Stimulated activated effector memory CD8-positive, alpha-beta T cell treated with anti-CD3 and anti-CD28 coated beads, Interleukin-12 subunit alpha, Interleukin-12 subunit beta, amount 100 ng/mL, for 72 hours (primary cell): ENCODE results near the gene MACROD2.

Experiments
- ATAC-seq: fragments of 150-1000 bp; cut with Tn5 transposase; 2 replicates; pipeline ENCODE4 v1.10.0; 2021
- DNase-seq, 2 donors: peaks; one replicate each; pipeline ENCODE4 v3.0.0; 2021 to 2022; ENCODE audit warnings: low spot score in 2 of 2
- H3K27ac Mint-ChIP-seq: one replicate; pipeline ENCODE4 v1.8.0; 2022; ENCODE audit warnings: mild to moderate bottlenecking, mixed read lengths
- H3K36me3 Mint-ChIP-seq: one replicate; pipeline ENCODE4 v1.8.0; 2022; ENCODE audit warnings: mild to moderate bottlenecking, mixed read lengths
- H3K4me1 Mint-ChIP-seq: one replicate; pipeline ENCODE4 v1.8.0; 2022; ENCODE audit warnings: mixed read lengths
- H3K4me3 Mint-ChIP-seq: one replicate; pipeline ENCODE4 v1.8.0; 2022; ENCODE audit warnings: mild to moderate bottlenecking, mixed read lengths
- H3K9me3 Mint-ChIP-seq: one replicate; pipeline ENCODE4 v1.8.0; 2022; ENCODE audit warnings: mixed read lengths

The MACROD2 gene

DNA sequence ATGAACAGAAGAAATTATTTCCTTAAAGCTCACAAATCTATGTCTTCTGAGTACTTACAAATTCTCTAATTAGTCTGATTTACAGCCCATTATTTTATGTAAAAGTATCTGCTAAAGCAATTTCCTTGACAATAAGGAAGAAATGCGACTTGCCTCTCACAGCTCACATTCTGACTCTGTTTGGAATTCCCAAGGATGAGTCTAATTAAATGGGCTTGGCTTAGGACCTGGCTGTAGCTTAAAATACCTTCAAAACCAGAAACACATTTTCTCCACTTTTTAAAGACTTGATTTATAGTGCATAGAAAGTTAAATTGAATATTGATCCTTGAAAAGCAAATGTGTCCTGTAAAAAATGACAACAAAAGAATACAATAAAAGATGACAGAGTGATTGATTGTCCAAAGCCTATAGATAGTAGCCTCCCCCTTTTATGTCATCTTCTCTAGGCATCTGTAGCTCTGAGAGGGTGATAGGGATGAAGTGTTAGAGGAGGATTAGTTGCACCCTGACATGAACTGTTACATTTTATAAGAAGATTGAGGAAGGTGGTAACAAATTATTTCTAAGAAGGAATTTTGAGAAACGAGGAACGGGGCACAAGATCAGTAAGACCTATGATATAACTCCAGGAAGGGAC, 118.9 kb downstream of the MACROD2 start:
- no peak overlapping the region for H3K4me3 Mint-ChIP-seq
- ATAC-seq (no peak), DNase-seq (no peak)
- no peak overlapping the region for H3K27ac Mint-ChIP-seq
- H3K36me3 Mint-ChIP-seq: no peaks in the 10 kb centered on the region
- no peaks in the 10 kb centered on the region for H3K4me1 Mint-ChIP-seq
- H3K9me3 Mint-ChIP-seq: peaks cover 12% of the 10 kb centered on the region

- no peak for DNase-seq
- Mint-ChIP-seq H3K4me3 (no peak overlapping the region), H3K9me3 (peaks cover 8% of the 10 kb centered on the region), H3K4me1 (no peaks in the 10 kb centered on the region), H3K36me3 (no peaks in the 10 kb centered on the region), H3K27ac (no peak overlapping the region)
- no peak for ATAC-seq
Measured at GRCh38 chr20:14116037-14116436, 120.7 kb downstream of the MACROD2 start.

DNA sequence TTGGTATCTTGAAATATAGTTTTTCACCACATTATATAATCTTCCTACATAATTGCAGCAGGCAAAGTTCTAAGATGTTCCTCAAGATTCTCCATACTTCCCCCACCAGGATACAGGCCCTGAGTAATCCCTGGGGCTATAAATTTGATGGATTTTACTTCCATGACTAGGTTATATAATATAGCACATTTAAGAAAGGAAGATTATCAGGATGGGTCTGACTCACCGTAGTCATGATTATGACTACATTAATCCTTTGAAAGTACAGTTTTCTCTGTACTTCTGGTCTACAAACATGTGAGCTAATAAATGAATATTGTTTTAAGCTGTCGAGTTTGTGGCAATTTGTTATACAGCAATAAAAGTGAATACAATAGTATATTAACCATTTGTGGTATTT, 122.5 kb downstream of the MACROD2 start:
- H3K9me3 Mint-ChIP-seq: peaks cover 3% of the 10 kb centered on the region
- DNase-seq (no peak), ATAC-seq (no peak)
- no peak overlapping the region for H3K4me3 Mint-ChIP-seq
- no peaks in the 10 kb centered on the region for H3K36me3 Mint-ChIP-seq
- H3K4me1 Mint-ChIP-seq: no peaks in the 10 kb centered on the region
- H3K27ac Mint-ChIP-seq: no peak overlapping the region

- Mint-ChIP-seq H3K4me1 (no peaks in the 10 kb centered on the region), H3K36me3 (no peaks in the 10 kb centered on the region), H3K4me3 (no peak overlapping the region), H3K27ac (no peak overlapping the region), H3K9me3 (peaks cover 8% of the 10 kb centered on the region)
- ATAC-seq: no peak
- DNase-seq: no peak
Measured at GRCh38 chr20:14126856-14127255, 131.5 kb downstream of the MACROD2 start.

- no peak overlapping the region for H3K27ac Mint-ChIP-seq
- no peaks in the 10 kb centered on the region for H3K36me3 Mint-ChIP-seq
- no peaks in the 10 kb centered on the region for H3K4me1 Mint-ChIP-seq
- peaks cover 8% of the 10 kb centered on the region for H3K9me3 Mint-ChIP-seq
- DNase-seq: no peak
- ATAC-seq: no peak
- no peak overlapping the region for H3K4me3 Mint-ChIP-seq
Measured at GRCh38 chr20:14127514-14128223, 132.4 kb downstream of the MACROD2 start.

GRCh38 chr20:14134004-14134403, 138.7 kb downstream of the MACROD2 start:
- H3K27ac Mint-ChIP-seq: no peak overlapping the region
- peaks cover 2% of the 10 kb centered on the region for H3K9me3 Mint-ChIP-seq
- H3K4me1 Mint-ChIP-seq: no peaks in the 10 kb centered on the region
- DNase-seq (no peak), ATAC-seq (no peak)
- no peaks in the 10 kb centered on the region for H3K36me3 Mint-ChIP-seq
- no peak overlapping the region for H3K4me3 Mint-ChIP-seq

GRCh38 chr20:14142171-14142570, 146.9 kb downstream of the MACROD2 start:
- ATAC-seq: no peak
- no peak overlapping the region for H3K4me3 Mint-ChIP-seq
- H3K36me3 Mint-ChIP-seq: no peaks in the 10 kb centered on the region
- no peak for DNase-seq
- no peak overlapping the region for H3K27ac Mint-ChIP-seq
- H3K9me3 Mint-ChIP-seq: no peaks in the 10 kb centered on the region
- H3K4me1 Mint-ChIP-seq: no peaks in the 10 kb centered on the region

DNA sequence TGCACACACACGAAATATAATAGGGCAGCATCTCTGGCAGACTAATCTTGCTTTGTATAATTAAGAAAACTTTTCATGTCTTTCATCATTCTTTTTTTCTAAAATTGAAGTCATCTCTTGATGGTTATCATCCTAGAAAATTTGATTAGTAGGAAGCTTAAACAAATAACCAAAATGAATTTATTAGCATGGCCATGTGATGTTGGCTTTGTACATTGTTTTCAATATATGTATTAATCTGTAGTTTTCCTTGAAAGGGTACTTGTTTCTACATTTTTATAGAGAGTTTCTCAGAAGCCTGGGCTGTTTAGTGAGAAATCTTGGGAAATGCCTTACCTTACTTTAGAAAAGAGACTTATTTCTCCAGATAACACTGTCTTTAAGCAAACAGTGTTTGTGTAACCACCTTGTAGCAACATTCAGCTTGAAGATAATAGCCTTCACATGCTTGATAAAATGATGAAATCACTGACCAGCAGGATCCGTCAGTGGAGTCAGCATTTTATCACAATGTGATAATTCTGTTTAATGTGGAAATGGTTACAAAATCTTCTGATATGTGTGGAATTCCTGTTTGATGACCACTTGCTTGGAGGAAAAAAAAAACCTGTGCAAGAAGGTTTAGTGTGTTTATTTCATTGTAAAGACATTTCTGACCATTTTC, 147.8 kb downstream of the MACROD2 start:
- DNase-seq (no peak), ATAC-seq (no peak)
- Mint-ChIP-seq H3K4me3 (no peak overlapping the region), H3K27ac (no peak overlapping the region), H3K36me3 (no peaks in the 10 kb centered on the region), H3K9me3 (peaks cover 2% of the 10 kb centered on the region), H3K4me1 (no peaks in the 10 kb centered on the region)

DNA sequence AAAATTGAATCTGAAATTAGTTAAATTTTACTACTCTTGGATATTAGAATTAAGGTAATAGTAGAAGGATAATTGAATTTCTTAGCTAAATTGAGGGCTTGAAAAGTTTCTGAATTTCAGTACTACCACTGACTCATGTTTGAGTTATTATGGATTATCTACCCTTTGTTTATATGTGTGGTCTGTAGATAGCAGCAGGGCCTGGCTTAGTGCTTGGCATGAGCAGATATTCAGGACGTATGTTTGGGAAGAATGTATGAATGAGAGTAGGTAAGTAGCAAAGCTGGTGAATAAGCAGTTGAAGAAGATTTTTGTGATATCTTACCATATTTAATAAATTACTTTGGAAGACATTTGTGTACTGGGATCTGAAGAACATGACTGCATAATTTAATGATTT, 152.7 kb downstream of the MACROD2 start:
- no peak overlapping the region for H3K4me3 Mint-ChIP-seq
- no peaks in the 10 kb centered on the region for H3K36me3 Mint-ChIP-seq
- H3K4me1 Mint-ChIP-seq: no peaks in the 10 kb centered on the region
- peaks cover 10% of the 10 kb centered on the region for H3K9me3 Mint-ChIP-seq
- no peak for ATAC-seq
- H3K27ac Mint-ChIP-seq: no peak overlapping the region
- DNase-seq: no peak

DNA sequence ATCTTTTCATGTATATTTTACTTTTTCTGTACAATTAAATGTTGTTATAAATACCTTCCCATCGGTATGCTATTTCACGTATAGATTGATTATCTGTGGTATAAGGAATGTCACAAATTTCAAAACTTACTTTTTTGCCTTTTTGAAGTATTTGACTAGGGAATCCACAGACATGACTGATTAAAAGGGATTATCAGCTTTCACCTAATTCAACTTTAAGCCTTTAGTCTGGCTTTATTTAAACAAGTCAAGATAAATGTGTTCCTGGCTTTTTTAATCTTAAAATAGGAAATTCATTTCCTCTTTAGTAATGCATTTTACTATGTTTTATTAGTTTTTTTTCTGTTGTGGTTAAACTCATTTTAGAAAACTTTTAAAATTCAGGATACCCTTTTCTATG, 160.0 kb downstream of the MACROD2 start:
- Mint-ChIP-seq H3K4me1 (no peaks in the 10 kb centered on the region), H3K27ac (no peak overlapping the region), H3K4me3 (no peak overlapping the region), H3K36me3 (no peaks in the 10 kb centered on the region), H3K9me3 (peaks cover 15% of the 10 kb centered on the region)
- DNase-seq (no peak), ATAC-seq (no peak)

GRCh38 chr20:14178528-14178927, 183.2 kb downstream of the MACROD2 start:
- peaks cover 24% of the 10 kb centered on the region for H3K9me3 Mint-ChIP-seq
- H3K36me3 Mint-ChIP-seq: no peaks in the 10 kb centered on the region
- ATAC-seq (no peak), DNase-seq (no peak)
- H3K27ac Mint-ChIP-seq: no peak overlapping the region
- H3K4me1 Mint-ChIP-seq: no peaks in the 10 kb centered on the region
- no peak overlapping the region for H3K4me3 Mint-ChIP-seq

- no peak overlapping the region for H3K4me3 Mint-ChIP-seq
- no peak for ATAC-seq
- no peak overlapping the region for H3K27ac Mint-ChIP-seq
- no peaks in the 10 kb centered on the region for H3K36me3 Mint-ChIP-seq
- no peak for DNase-seq
- no peaks in the 10 kb centered on the region for H3K4me1 Mint-ChIP-seq
- H3K9me3 Mint-ChIP-seq: peaks cover 20% of the 10 kb centered on the region
Measured at GRCh38 chr20:14178952-14179351, 183.6 kb downstream of the MACROD2 start.

DNA sequence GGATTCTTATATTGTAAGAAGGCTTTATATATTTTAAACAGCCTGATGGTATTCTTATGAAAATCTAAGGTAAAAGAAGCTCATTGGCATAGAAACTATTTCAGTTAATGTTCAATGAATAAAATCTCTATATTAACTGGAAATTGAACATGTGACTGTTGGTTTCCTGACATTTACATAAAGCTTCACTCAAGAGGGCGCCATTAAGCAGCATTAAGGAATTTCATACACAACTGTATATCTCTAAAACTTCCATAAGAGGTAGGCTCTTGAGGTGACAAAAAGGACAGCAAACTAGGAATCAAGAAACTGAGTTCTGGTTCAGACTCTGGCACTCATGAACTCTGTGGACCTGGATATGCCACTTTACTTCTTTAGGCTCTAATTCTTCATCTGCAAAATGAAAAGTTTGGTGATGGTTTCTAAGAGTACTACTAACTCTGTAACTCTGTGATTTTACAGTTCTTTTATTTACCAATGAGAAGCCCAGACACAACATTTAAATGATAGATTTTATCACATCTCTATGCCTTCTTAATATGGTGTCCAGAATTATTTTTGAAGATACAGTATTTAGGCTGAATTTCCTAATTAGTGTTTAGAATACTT, 194.6 kb downstream of the MACROD2 start:
- Mint-ChIP-seq H3K27ac (no peak overlapping the region), H3K9me3 (peaks cover 15% of the 10 kb centered on the region), H3K4me3 (no peak overlapping the region), H3K36me3 (no peaks in the 10 kb centered on the region), H3K4me1 (no peaks in the 10 kb centered on the region)
- ATAC-seq: no peak
- no peak for DNase-seq

DNA sequence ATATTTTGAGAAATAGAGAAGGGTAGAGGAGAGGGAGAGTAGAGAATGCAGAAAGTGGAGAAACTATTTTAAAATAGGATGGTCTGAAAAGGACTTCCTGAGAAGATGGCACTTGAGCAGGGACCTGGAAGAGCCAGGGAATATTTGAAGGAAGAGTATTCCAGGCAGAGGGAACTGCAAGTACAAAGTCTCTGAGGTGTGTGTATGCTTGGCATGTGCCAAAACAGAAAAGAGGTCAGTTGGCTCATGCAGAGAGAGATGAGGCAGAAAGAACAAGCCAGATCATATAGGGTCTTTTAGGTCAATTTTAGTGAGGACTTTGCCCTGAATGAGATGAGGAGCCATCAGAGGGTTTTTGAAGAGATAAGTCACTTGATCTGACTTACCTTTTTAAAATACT, 196.2 kb downstream of the MACROD2 start:
- Mint-ChIP-seq H3K36me3 (no peaks in the 10 kb centered on the region), H3K9me3 (peaks cover 15% of the 10 kb centered on the region), H3K4me3 (no peak overlapping the region), H3K27ac (no peak overlapping the region), H3K4me1 (no peaks in the 10 kb centered on the region)
- ATAC-seq (no peak), DNase-seq (no peak)

DNA sequence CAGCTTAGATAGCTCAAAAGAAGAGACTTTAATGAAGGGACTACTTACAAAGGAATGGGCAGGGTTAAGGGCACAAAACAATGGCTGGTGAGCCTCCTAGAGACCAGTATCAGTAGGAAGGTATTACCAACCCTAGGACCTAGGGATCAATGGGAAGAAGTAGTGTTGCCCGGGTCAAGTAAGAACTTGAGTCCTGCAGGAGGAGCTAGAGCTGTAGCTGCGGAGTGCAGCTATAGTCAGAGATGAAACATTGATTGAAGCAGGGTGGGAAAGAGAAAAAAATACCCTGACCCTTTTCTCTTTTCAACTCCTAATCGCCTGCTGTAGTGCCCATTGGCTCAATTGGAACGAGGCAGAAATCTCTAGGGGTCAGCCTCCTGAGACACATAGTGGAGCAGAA, 198.1 kb downstream of the MACROD2 start:
- Mint-ChIP-seq H3K9me3 (peaks cover 15% of the 10 kb centered on the region), H3K27ac (no peak overlapping the region), H3K36me3 (no peaks in the 10 kb centered on the region), H3K4me1 (no peaks in the 10 kb centered on the region), H3K4me3 (no peak overlapping the region)
- no peak for ATAC-seq
- no peak for DNase-seq

- H3K9me3 Mint-ChIP-seq: peaks cover 19% of the 10 kb centered on the region
- DNase-seq: no peak
- no peak for ATAC-seq
Measured at GRCh38 chr20:14193885-14194284, 198.6 kb downstream of the MACROD2 start.

More at GRCh38 chr20:14193885-14194284, 198.6 kb downstream of the MACROD2 start:
- no peak overlapping the region for H3K27ac Mint-ChIP-seq
- H3K4me3 Mint-ChIP-seq: no peak overlapping the region
- H3K36me3 Mint-ChIP-seq: no peaks in the 10 kb centered on the region
- H3K4me1 Mint-ChIP-seq: no peaks in the 10 kb centered on the region
